Fibroblast of skin of left biceps (primary cell): ENCODE results near the gene ATP6V0B.
A peak's percentile ranks its signal among the peaks of the same experiment; 100 is the strongest.

Source experiments
- DNase-seq, 2 experiments: peaks; one replicate each; pipeline ENCODE4 v3.0.0-alpha.2; 2013; ENCODE audit warnings: low read depth in 2 of 2

The ATP6V0B gene

DNA sequence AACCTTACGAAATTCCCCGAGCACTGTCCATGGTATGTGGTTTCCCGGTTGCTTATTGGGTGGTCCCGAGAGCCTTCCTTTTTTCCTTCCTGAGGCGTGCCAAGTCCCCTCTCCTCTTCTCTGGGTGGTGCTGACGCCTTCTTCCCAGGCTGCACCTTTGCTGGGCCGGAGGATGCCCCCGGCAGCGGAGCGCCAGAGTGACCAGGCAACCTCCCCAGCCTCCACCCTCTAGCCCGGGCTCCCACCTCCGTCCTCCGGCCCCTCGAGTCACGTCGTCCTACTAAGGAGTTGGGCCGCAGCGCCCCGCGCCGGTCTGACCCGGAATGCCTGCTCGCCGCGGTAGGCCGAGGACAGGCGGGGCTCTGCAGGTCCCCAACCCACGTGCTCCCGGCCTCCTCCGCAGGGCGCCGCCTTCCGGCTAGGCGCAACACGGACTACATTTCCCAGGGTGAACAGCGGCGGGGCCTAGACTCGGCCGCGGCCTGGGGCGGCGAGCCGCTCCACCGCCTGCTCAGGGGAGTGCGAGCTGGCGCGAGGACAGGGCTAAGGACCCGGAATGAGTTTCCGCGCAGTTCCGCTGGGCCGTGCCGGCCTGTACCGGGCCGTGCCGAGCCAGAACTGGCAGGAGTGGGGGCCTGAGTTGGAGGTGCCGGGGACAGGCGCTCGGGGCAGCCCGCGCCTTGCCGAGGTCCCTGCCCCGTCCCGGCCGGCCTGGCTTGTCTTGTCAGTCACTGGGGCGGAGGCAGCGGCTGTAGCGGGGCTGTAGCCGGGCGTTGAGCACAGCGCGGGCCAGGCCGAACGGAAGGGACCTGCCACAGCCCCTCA lies 28.3 kb upstream of the ATP6V0B start, which contains the start of gene IPO13:
Gene IPO13 (plus strand): TSS at position 715 of the 825 bp plus-strand sequence. CDS start 651 bp downstream, outside the sequence.
- DNase-seq = peak; percentile 78 to 80

DNA sequence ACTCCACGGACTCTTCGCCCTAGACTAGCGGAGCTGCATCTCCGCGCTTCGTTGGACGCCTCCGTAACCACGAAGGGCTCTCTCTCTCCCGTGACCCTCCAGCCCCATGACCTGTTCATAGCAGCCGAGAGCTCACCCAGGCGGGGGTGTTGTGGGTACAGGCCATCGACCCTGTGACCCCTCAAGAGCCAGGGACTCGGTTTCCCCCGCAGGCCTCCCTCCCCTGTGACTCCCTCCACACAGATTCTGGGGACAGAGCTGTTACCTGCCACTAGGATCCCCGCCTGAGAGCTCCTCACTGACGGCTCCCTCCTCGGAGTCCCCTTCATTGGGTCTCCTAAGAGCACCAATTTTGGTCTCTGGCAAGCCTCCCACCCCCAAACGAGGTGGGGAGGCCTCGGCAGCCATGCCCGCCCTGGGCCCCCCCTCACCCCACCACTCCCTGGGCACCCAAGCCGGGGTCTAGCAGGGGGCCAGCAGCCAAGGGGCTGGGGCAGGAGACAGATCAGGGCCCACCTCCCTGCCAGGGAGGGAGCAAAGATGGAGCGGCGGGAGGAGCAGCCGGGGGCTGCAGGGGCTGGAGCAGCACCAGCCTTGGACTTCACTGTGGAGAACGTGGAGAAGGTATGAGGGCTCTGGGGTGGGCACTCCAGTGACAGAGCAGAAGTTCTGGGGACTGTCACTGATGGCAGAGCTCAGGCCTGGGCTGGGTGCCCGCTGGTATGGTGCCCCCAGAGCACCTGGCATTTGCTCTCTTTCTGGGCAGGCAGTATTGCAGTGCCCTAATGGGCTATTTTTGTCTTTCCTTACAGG lies 27.5 kb upstream of the ATP6V0B start:
- no peak for DNase-seq

DNA sequence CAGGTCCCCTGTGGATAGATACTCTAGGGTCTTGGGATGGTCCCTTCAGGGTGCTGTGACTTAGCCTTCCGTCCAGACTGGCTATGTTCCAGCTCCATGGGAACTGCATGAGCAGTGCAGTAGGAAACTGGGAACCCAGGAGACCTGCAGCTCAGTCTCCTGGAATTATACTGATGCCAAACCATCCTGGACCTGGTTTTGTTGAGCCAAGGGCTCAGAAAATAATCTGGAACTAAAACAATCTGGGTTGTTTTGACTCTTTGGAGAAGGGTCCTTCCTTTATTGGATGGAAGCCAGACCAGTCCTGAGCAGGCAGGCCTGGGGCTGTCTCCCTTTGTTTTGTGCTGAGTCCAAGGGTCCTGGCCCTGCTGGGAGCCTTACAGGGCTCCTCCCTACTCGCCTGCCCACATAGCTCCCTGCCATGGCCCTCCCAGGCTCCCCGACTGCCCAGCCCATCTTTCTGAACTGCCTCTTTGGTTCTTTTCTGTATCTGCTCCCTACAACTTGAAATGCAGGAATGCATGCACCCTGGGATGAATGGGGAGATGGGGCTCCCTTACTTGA lies 26.8 kb upstream of the ATP6V0B start:
- DNase-seq = no peak

DNA sequence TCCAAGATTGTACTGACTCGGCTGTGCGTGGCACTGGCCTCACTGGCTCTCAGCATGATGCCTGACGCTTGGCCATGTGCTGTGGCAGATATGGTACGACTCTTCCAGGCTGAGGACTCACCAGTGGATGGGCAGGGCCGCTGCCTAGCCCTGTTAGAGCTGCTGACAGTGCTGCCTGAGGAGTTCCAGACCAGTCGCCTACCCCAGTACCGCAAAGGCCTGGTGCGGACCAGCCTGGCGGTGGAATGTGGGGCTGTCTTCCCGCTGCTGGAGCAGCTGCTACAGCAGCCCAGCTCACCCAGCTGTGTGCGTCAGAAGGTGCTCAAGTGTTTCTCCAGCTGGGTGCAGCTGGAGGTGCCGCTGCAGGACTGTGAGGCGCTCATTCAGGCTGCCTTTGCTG lies 25.1 kb upstream of the ATP6V0B start:
- DNase-seq = no peak

DNA sequence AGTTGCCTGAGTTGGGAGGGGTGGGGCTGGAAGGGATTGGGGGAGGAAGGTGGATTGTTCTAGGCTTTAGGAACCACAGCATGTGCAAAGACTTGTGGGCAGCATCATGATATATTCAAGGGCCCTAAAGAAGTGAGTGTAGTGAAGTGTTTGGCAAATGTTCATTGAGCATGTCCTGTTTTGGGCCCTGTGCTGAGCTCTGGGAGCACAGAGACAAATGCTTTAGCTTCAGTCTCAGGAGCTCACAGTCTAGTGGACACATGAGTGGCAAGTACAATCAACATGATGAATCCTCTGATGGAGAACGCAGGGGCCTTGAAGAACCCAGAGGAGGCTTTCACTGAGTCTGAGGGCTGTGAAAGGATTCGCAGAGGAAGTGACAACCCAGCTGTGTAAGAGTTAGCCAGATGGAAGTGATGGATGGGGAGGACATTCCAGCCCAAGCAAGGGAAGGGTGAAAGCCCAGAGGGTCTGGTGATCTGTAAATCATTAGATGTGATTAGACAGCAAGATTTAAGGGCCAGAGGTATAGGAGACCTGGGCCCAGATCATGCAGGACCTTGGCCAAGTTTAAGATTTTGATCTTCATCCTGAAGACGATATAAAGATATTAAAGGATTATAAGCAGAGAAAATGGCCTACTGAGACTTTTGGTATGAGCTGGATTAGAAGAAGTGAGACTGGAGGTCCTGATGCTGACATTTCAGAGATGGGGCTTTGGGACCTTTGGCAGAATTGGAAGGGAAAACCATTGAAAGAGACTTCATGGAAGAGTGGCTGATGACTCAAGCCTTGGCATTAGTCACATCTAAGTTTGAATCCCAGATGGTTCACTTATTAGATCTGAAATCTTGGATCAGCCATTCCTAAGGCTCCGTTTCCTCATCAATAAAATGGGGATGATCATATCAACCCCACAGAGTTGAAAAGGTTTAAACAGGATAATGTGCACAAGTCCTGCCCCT lies 23.5 kb upstream of the ATP6V0B start:
- no peak for DNase-seq

DNA sequence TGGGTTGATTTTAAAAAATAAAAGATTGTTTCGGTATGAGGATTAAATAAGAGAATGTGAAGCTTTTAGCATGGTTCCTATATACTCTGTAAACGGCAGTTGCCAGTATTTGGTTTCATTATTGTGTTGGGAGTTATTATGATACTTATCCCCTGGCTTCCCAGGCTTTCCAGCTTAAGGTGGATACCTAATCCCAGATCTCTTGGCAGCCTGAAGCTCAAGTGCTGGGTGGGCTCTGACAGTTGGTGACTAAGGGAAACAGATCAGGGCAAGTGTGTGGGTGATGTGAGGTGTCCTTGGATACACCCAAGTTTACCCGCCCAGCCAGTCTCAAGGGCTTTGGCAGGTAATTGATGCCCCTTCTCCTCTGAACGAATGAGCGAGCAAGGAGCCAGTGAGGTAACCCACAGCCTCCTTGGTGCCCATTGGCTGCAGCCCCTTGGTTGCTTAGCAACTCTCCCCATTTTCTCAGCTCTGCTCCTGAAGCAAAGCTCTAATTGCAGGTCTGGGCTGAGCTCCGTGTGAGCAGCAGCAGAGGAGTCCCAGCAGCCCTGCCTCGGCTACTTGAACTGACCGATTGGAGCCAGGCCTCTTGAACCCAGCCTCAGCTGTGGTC lies 21.9 kb upstream of the ATP6V0B start:
- DNase-seq = no peak

DNA sequence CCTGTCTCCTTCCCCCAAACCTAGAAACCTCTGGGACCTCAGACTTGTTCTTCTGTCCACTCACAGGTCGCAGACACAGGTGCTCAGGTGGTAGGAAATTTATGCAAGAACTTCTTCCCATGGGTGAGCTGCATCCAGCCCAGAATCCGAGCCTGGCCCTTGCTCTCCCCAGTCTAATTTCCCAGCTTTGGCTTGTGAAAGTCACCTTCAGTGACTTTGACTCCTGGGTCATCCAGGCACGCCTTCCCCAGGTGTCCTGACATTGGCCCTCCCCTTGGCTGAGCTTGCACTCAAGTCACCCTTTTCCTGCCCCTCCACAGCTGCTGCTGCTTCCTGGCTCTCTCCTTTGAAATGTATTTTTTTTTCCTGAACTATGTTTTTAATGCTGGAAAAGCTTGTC lies 21.4 kb upstream of the ATP6V0B start:
- DNase-seq = no peak

DNA sequence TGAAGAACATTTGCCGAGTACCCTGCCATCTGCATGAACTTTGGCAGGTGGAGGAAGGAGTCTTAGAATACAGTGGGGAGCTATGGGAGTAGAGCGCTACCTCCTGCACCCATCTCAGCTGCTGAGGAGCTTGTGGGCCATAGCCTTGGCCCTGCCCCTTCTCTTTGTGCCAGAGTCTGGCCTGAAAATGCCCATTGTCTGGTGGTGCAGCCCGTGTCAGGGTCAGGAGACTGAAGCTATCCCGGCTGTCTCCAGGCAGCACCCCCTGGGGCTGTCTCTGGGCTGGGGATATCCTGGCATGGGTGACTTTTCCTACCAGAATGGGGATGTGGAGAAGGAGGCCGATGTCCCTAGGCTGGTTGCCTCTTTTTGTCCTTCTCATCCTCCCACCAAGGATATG lies 20.7 kb upstream of the ATP6V0B start:
- no peak for DNase-seq

DNA sequence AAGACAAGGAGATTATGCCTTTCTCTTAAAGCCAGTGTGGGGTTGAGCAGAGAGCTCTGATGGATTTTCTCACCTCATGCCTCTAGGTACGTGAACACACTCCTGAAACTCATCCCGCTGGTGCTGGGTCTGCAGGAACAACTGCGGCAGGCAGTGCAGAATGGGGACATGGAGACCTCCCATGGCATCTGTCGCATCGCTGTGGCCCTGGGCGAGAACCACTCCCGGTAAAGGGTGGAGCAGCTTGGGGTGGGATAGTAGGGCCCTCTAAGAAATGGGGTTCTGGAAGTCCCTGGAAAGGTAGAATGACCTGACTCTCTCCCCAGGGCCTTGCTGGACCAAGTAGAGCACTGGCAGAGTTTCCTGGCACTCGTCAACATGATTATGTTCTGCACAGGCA lies 18.5 kb upstream of the ATP6V0B start:
- DNase-seq = no peak

DNA sequence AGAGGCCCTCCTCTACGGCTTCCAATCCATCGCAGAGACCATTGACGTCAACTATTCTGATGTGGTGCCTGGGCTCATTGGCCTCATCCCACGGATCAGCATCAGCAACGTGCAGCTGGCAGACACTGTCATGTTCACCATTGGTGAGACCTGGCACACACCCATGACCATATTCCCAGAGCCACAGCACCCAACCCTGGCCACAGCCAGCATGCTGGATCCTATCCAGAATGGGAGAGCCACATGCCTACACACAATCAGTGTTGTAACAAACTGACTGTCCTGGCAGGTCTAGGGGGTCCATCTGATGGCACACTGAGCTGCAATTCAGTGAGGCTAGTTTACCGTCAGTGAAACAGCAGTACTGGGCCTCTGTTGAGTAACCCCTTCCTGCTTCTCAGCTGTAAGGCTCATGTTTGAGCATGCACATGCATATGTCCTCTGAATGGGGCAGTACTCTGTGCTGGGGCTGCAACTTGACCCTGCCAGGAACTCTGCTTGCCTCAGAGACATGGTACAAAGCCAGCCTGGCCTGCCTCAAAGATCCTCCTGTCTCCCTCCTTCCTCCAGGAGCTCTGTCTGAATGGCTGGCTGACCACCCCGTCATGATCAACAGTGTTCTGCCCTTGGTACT lies 17.2 kb upstream of the ATP6V0B start:
- no peak for DNase-seq

DNA sequence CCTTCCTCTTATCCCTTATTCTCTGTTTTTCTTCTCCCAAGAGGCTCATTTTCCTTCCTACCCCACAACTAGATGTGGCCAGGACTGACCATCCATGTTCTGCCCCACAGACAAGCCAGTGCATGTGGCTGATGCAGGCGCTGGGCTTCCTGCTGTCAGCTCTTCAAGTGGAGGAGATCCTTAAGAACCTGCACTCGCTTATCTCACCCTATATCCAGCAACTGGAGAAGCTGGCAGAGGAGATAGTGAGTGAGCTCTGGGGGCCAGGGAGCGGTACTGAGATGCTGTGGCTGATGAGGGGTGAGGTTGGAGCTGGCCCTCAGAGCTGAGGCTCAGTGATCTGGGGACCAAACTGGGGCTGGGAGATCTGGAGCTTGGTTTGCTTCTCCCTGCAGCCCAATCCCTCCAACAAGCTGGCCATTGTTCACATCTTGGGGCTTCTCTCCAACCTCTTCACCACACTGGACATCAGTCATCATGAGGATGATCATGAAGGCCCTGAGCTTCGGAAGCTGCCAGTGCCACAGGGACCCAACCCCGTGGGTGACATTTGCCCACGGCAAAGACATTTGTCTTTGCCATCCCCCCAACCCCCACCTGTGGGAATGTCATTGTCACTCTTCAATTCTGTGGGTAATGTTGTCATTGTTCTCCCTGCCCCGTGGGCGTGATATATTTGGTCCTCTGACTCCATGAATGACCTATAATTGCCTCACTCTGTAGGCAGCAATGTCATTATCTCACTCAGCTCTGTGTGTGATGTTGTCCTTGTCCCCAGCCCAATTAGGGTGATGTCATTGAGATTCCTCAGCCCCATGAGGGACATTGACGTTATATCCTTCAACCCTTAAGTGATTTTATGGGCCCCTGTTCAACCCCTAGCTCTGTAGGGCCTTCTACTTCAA lies 16.2 kb upstream of the ATP6V0B start:
- DNase-seq = no peak

DNA sequence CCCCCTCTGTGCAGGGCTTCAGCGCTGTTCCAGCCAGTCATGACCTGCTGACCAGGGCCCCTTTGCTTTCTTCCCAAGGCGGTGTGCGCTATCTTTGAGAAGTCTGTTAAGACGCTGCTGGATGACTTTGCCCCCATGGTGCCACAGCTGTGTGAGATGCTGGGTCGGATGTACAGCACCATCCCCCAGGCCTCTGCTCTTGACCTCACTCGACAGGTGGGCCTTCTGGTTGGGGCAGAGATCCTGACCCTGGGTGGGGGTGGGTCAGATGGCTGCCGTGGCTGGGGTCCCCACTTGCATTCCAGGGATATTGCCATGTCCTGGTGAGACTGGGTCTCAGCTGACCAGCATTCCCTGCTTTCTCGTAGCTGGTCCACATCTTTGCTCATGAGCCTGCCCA lies 14.0 kb upstream of the ATP6V0B start:
- no peak for DNase-seq

DNA sequence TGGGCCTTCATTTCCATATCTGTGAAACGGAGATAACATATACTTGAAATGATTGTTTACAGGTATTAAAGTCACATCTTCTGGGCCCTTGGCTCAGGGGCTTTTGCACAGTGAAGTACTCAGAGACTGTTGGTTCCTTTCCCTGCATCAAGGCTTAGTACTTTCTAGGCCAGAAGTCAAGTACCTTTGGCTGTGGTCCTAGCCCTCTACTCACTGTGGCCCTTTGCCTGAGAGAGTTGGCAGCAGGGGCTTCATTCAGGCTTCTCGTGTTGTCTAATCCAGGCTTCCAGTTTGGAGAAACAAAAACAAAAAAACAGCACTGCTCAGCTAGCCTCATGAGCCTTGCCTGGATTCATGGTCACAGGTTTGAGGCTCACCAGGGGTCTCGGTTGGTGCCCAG lies 13.1 kb upstream of the ATP6V0B start:
- no peak for DNase-seq

DNA sequence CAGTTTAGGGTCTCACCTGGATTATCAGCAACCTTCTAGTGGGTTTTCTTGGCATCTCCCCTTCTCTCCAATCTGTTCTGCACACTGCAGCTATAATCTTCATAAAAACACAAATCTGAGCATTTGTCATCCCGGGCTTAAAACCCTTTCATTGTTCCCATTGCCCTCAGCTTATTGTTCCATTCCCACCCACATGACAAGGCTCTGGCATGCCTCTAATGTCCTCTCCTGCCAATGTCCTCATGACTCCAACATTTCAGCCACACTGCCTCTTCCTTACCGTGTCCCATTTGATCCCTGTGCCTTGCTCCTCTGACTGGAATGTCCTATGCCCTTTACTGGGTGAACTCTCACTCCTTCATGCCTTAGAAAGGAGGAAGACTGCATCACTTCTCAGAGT lies 12.4 kb upstream of the ATP6V0B start:
- no peak for DNase-seq

DNA sequence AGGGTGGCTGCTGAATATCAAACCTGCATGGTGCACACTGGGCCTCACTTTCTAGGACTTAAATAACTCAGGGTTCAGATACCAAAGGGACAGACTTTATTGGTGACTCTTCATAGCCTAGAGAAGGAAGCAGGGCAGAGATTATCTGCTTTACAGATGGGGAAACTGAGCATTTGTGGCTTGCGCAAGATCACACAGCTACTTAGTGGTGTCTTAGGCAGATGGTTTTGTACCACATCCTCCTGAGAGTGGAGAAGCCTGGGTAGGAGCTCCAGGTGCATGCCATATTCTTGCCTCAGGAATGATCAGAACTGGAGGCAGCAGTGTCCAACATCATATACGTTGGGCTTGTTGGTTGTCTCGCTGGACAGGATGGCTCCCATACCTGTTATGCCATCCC lies 11.8 kb upstream of the ATP6V0B start:
- DNase-seq = no peak

DNA sequence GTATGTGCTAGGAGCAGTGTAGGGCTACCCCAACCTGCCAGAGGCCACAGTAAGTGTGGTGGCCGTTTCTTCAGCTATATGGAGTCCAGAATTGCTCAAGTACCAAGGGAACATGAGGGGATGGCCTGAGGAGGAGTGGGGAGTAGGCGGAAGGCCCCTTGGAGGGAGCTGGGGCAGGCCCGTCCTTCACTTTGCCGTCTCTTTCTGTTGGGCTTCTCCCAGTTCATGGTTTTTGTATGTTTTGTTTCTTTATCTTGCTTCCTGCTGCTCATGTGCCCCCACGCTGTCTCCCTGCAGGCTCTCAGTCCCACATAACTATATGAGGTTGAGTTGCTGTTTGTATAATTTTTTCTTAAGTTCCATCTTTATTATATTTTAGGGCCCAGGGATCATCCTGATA lies 10.9 kb upstream of the ATP6V0B start:
- DNase-seq = no peak

DNA sequence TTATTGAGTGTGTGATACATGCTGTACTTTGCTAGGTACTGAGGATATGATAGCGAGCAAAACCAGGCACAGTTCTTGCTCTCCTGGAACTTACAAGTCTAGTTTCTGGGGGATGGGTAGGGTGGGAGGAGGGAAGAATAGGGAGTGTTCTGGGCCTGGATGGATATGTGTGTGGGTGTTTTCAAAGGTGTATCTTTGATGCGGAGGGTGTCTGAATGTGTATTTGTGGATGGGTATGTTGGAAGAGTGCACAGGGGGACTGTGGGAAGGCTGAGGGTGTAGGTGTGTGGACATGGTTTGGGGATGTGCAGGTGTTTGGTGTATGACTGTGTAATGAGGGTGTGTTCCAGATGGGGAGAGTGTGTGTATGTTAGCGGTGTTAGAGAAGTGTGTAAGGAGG lies 9.4 kb upstream of the ATP6V0B start:
- no peak for DNase-seq

DNA sequence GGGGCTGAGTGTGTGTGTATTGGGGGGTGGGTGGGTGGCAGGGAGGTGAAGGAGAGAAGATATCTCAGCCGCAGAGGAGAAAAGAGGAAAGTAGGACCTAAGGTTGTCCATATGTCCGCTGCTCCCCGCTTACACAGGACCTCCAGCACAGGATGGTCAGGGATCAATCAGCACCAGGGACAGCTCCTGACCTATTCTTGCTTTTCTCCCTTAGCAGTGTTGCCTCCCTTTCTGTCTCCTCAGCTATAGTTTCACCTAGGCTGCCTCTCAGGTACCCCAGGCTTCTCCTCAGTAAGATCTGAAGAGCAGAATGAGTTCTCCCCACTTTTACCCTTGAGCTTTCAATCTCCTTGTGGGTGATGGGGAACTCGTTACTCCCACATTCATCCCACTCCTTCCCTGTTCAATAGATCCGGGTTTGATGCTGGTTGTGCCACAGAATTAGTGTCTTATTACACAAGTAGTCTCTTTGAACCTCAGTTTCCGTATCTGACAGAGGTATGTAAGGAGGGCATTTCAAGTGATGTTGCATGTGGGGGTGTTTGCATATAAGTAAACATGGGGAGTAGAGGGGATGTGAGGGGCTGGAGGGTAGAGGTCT lies 6.3 kb upstream of the ATP6V0B start:
- no peak for DNase-seq

DNA sequence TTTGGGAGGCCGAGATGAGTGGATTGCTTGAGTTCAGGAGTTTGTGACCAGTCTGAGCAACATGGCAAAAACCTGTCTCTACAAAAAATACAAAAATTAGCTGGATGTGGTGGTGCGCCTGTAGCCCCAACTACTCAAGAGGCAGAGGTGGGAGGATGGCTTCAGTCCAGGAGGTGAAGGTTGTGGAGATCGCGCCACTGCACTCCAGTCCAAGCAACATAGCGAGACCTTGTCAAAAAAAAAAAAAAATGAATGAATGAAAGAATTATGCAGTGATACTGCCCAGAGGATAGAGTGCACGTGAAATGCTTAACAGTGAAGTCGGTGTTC lies 5.4 kb upstream of the ATP6V0B start:
- DNase-seq = no peak
